ENCODE data around the gene DYTN. TPM values are rescaled to one million over a fixed set of nuclear protein-coding genes. Genes with fewer than 3 reads are reported as not detected.

DYTN gene
- total RNA-seq, 1 donor, result not detected

DNA sequence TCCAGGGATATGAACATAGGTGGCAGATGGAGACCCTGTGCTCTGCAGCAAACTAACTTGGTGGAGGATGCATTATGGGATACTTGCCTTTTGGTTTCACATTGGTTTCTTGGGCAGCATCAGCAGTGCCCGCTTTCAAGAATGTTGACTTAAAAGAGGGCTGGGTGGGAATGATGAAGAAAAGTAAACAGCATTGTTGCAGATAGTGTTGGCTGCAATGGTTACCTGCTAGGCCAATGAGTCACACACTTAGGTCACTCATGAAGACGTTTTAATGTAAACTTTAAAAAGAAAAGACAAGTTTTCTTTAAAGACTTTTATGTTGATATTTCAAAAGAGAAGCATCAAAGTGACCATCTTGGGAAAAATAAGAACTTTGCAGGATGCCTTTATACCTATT lies 102.0 kb downstream of the DYTN start:
- no peaks in the 10 kb centered on the region for H3K36me3 ChIP-seq (ENCODE audit: insufficient read depth, low read length)
- DNase-seq (ENCODE audit: insufficient read length, low spot score, missing footprints), result no peak
- no peak overlapping the region for H3K27ac ChIP-seq (ENCODE audit: low read depth, low read length)
- H3K4me1 ChIP-seq (ENCODE audit: insufficient read depth, low read length), result no peaks in the 10 kb centered on the region
- TF ChIP-seq, protein P1, sequence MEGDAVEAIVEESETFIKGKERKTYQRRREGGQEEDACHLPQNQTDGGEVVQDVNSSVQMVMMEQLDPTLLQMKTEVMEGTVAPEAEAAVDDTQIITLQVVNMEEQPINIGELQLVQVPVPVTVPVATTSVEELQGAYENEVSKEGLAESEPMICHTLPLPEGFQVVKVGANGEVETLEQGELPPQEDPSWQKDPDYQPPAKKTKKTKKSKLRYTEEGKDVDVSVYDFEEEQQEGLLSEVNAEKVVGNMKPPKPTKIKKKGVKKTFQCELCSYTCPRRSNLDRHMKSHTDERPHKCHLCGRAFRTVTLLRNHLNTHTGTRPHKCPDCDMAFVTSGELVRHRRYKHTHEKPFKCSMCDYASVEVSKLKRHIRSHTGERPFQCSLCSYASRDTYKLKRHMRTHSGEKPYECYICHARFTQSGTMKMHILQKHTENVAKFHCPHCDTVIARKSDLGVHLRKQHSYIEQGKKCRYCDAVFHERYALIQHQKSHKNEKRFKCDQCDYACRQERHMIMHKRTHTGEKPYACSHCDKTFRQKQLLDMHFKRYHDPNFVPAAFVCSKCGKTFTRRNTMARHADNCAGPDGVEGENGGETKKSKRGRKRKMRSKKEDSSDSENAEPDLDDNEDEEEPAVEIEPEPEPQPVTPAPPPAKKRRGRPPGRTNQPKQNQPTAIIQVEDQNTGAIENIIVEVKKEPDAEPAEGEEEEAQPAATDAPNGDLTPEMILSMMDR (IDR thresholded peaks at IDR 0.05; ENCODE audit: extremely low read depth, low read depth, low read length), result no peak
- H3K4me3 ChIP-seq (ENCODE audit: insufficient read depth, low read length), result no peak overlapping the region
- no peaks in the 10 kb centered on the region for H4K20me1 ChIP-seq (ENCODE audit: insufficient read depth, low read length)
- H3K4me2 ChIP-seq (ENCODE audit: insufficient read depth, low read length), result no peak overlapping the region
- H2AFZ ChIP-seq (ENCODE audit: low read length), result no peak overlapping the region
- no peaks in the 10 kb centered on the region for H3K9me3 ChIP-seq (ENCODE audit: low read depth, low read length)
- no peaks in the 10 kb centered on the region for H3K27me3 ChIP-seq (ENCODE audit: insufficient read depth, low read length)
- H3K79me2 ChIP-seq (ENCODE audit: insufficient read depth, low read length), result no peaks in the 10 kb centered on the region

DNA sequence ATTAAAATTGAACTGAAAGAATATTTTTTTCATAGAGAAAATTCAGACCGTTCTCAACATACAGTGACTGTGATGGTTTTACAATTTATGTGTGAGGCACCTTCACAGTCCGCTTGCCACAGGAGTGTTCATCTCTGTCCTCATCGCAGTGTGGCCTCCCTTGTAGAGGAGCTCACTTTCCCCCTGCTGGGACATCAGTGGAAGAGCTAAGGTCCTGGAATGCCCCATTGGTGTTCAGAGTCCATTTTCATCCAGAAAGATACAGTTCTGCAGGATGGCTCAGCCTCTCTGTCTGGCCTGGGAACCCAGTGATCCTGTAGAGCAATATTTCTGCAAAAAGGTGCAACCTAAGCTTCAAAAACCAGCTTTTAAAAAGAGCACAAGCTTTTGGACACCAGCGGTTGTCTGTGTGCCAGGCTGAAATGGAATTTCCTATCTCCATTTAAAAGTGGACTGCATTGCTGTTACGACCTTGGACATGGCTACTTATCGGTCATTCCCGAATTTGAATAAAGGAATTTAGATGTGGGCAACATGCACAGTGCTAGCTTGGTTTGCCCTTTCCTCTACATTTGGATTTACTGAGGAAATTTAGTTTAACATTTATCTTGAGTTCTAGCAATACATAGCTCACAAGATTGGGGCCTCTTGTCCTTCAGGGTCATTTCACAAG lies 102.6 kb downstream of the DYTN start:
- Histone ChIP-seq H3K79me2 (ENCODE audit: insufficient read depth, low read length) (no peaks in the 10 kb centered on the region), H3K4me2 (ENCODE audit: insufficient read depth, low read length) (no peak overlapping the region), H3K4me1 (ENCODE audit: insufficient read depth, low read length) (no peaks in the 10 kb centered on the region), H3K9me3 (ENCODE audit: low read depth, low read length) (no peaks in the 10 kb centered on the region), H3K36me3 (ENCODE audit: insufficient read depth, low read length) (no peaks in the 10 kb centered on the region), H3K27me3 (ENCODE audit: insufficient read depth, low read length) (no peaks in the 10 kb centered on the region), H3K27ac (ENCODE audit: low read depth, low read length) (no peak overlapping the region), H4K20me1 (ENCODE audit: insufficient read depth, low read length) (no peaks in the 10 kb centered on the region), H3K4me3 (ENCODE audit: insufficient read depth, low read length) (no peak overlapping the region), H2AFZ (ENCODE audit: low read length) (no peak overlapping the region)
- TF ChIP-seq, protein P1 (IDR thresholded peaks at IDR 0.05; ENCODE audit: extremely low read depth, low read depth, low read length), result no peak
- DNase-seq (ENCODE audit: insufficient read length, low spot score, missing footprints), result peak; percentile 15

DNA sequence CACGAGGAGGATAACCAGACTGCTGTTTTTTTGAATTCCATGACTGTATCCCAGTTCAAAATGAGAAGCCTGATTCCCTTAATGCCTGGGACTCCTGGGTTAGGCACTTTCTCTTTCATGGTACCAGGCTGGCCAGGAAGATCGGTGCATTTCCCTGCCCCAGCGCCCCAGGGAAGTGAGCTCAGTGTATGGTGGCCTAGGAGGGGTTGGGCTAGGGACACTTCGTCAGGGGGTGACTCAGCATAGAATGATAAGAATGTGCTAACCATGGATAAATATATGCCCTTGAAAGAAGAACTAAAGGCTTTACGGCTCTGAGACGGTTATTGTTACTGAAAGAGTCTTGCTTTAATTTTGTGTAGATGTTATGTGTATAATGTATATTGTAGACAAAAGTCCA lies 103.4 kb downstream of the DYTN start:
- H3K4me2 ChIP-seq (ENCODE audit: insufficient read depth, low read length), result no peak overlapping the region
- H3K9me3 ChIP-seq (ENCODE audit: low read depth, low read length), result no peaks in the 10 kb centered on the region
- no peaks in the 10 kb centered on the region for H3K79me2 ChIP-seq (ENCODE audit: insufficient read depth, low read length)
- no peaks in the 10 kb centered on the region for H4K20me1 ChIP-seq (ENCODE audit: insufficient read depth, low read length)
- TF ChIP-seq, protein P1 (IDR thresholded peaks at IDR 0.05; ENCODE audit: extremely low read depth, low read depth, low read length), result no peak
- no peak overlapping the region for H3K4me3 ChIP-seq (ENCODE audit: insufficient read depth, low read length)
- DNase-seq (ENCODE audit: insufficient read length, low spot score, missing footprints), result peak; percentile 14
- H3K27ac ChIP-seq (ENCODE audit: low read depth, low read length), result no peak overlapping the region
- no peaks in the 10 kb centered on the region for H3K4me1 ChIP-seq (ENCODE audit: insufficient read depth, low read length)
- no peaks in the 10 kb centered on the region for H3K27me3 ChIP-seq (ENCODE audit: insufficient read depth, low read length)
- H3K36me3 ChIP-seq (ENCODE audit: insufficient read depth, low read length), result no peaks in the 10 kb centered on the region
- H2AFZ ChIP-seq (ENCODE audit: low read length), result no peak overlapping the region

DNA sequence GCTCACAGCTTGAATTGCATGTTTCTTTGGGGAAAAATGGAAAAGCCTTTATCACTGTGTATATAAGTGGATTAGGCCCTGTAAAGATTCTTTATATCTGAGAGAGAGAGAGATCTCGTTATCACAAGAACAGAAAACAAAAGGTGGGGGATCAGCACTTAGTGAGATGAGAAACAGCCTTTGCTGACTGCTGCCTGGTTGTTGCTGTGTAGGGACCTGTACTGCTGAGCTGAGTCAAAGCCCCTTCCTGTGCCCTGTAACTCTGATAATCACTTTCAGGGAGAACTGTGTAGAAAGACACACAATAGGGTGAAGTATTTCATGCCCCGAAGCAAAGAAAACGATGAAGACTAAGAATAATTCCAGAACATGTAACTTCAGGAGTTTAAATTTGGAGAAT lies 106.5 kb downstream of the DYTN start:
- TF ChIP-seq, protein P1 (IDR thresholded peaks at IDR 0.05; ENCODE audit: extremely low read depth, low read depth, low read length), result no peak
- Histone ChIP-seq H3K4me3 (ENCODE audit: insufficient read depth, low read length) (no peak overlapping the region), H3K79me2 (ENCODE audit: insufficient read depth, low read length) (no peaks in the 10 kb centered on the region)

More for the DNA sequence above, 106.5 kb downstream of the DYTN start:
- H3K36me3 ChIP-seq (ENCODE audit: insufficient read depth, low read length), result no peaks in the 10 kb centered on the region
- H2AFZ ChIP-seq (ENCODE audit: low read length), result no peak overlapping the region
- H3K9me3 ChIP-seq (ENCODE audit: low read depth, low read length), result no peaks in the 10 kb centered on the region
- no peak overlapping the region for H3K4me2 ChIP-seq (ENCODE audit: insufficient read depth, low read length)
- H4K20me1 ChIP-seq (ENCODE audit: insufficient read depth, low read length), result no peaks in the 10 kb centered on the region
- H3K27me3 ChIP-seq (ENCODE audit: insufficient read depth, low read length), result no peaks in the 10 kb centered on the region
- no peak overlapping the region for H3K27ac ChIP-seq (ENCODE audit: low read depth, low read length)
- no peaks in the 10 kb centered on the region for H3K4me1 ChIP-seq (ENCODE audit: insufficient read depth, low read length)
- no peak for DNase-seq (ENCODE audit: insufficient read length, low spot score, missing footprints)

Data from osteoblast (primary cell).